HG02973 (cell line): ENCODE data around the gene WWOX.

Experiments
- ATAC-seq: cut with Tn5 transposase; IDR thresholded peaks from one replicate; pipeline ENCODE4 v1.9.1; 2021; ENCODE audit warnings: moderate library complexity; ENCODE audit not compliant: unreplicated experiment

Gene WWOX

DNA sequence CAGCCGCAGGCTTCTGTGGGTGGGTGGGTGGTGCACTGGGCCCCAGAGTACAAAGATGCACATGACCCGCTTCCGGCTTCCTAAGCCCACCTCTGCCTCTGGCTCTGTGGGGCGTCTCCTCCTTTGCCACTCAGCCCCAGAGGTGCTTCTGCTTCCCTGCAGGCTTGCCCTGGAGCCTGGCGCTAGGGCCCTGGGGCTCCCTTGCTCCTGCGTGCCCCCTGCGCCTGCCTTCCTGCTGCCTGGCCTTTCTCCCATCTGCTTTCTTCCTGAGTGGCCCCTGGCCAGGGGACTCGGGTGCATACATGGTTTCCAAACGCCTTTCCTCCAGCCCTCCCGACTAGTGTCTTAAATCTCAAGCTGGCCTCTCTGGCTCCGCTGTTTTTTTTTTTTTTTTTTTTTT, 3.4 kb downstream of the WWOX start:
- ATAC-seq = no peak

DNA sequence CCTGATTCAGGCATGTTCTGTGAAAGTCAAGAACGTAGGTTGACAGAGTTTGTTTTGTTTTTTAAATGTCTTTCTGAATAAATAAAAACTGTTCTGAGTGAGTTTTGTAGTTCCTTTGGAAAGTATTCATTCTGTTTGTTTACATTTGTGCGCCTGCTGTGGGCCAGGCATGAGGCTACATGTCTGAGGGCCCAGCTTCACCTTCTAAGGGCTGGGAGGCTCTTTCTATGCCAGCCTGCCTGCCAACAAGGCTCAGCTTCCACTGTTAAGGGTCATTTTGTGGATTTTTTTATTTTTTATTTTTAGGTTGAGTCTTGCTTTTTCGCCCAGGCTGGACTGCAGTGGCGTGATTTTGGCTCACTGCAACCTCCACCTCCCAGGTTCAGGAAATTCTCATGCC, 6.1 kb downstream of the WWOX start:
- ATAC-seq = no peak

DNA sequence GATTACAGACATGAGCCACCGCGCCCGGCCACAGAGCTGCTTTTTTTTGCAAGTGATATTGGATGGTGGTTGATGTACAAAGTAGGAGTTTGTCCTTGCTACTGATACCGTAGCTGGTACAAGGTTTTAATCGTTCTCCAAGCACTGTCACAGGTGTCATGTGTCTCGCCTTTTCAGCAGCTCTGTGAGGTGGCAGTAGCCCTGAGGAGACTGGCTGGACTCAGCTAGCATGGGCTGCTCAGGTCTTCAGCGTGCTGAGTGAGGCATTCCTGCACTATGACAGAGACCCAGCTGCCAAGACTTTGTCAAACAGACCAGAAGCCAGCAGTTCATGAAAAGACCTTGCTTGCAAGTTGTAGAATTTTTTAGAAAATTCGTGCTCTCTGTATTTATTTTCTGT, 7.2 kb downstream of the WWOX start:
- no peak for ATAC-seq

DNA sequence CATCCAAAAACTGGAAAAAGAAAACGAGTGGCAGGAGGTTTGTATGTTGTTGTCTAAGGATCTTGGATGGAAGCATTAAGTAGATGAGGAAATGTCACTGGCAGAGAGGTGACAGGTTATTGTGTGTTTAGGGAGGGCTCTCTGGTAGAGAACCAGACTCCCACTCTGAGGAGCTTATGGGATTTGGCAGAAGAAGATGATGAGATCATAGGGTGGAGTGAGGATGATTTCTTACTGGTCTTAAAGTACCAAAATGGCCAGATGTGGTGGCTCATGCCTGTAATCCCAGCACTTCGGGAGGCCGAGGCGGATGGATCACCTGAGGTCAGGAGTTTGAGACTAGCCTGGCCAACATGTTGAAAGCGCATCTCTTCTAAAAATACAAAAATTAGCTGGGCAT, 9.0 kb downstream of the WWOX start:
- ATAC-seq = no peak

DNA sequence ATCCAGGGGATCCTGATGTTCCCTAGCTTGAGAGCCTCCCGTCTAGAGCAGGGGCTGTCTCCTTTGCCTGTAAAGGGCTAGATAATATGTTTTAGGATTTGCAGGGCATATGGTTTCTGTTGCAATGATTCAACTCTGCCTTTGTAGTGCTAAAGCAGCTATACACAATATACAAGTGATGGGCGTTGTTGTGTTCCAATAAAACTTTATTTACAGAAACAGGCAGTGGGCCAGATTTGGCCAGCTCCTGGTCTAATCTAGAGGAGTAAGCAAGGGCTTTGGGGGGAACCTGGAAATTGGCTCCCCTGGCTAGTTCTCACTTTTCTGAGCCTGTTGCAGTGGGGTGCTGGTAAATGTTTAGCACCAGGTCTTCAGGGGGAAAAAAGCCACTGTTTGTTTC, 13.8 kb downstream of the WWOX start:
- ATAC-seq = no peak

DNA sequence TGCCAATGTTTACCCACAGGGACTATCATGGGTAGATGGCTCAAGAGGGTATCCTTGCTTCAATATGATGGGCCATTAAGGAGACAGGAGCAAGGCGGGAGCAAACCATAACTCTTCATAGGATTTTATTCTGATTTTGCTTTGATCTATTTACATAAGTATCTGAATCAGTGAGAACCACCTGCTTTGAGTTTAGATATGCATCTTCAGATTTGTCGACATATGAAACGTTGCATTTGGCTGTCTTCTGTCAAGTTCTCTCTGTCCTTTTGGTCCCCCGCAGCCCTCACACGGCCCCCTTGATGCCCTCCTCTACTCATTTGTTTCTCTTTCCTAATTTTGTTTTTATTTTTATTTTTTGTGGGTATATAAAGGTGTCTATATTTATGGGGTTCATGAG, 16.2 kb downstream of the WWOX start:
- ATAC-seq = no peak

DNA sequence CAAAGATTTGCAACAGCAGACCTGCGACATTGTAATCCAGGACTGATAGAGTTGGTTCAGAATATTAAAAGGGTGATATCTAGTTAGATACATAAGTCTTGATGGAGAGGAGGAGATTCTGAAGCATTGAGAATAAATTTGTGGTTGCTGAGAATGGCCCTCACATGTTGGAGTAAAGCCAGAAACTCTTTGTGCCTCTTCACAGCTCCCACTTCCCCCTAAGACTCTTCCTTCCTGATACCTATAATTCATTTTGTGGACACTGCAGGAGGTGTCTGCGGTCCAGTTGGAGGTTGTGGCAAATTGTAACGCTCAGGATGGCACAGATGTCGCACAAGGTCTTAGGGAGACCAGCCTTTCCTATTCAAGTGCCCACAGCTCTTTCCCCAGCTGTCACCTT, 17.5 kb downstream of the WWOX start:
- no peak for ATAC-seq

DNA sequence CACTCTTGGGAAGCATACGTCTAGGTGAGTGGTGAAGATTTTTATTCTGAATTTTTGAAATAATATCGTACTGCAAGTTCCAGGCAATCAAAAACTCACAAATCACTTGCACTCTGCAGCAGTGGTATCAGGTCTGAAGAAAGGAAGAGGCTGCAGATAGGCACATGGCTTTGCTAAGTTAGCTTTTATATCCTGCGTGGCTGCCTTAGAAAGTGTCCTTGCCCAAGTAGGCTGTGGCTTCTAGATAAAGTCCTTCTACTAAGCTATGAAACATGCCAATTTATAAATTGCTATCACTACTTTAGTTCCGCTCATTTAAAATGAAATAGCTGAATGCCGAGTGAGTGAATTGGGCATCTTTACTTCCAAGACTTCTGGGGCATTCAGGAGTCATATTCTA, 17.9 kb downstream of the WWOX start:
- no peak for ATAC-seq

DNA sequence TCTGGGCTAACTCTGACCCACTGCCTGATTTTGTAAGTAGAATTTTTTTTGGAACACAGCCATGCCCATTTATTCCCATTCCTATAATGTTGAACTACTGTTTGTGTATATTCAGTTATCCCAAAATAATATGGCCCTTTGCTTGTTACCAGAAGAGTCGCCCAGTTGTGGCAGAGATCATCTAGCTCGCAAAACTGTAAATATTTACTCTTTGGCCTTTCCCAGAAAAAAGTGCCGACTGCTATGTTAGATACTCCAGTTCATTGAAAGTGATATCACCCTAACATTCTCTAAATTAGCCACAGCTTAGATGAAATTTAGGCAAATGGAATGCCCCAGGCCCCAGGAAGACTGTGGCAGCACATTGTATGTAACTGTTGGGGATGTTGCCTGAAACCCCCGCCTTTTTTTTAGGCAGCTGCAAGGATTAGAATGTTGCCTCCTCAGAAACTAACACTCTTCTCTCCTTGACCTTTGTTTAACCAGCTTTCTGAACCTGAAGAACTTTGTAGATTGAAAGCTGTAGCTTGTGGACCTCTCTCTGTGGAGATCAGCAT, 19.1 kb downstream of the WWOX start:
- ATAC-seq = no peak

DNA sequence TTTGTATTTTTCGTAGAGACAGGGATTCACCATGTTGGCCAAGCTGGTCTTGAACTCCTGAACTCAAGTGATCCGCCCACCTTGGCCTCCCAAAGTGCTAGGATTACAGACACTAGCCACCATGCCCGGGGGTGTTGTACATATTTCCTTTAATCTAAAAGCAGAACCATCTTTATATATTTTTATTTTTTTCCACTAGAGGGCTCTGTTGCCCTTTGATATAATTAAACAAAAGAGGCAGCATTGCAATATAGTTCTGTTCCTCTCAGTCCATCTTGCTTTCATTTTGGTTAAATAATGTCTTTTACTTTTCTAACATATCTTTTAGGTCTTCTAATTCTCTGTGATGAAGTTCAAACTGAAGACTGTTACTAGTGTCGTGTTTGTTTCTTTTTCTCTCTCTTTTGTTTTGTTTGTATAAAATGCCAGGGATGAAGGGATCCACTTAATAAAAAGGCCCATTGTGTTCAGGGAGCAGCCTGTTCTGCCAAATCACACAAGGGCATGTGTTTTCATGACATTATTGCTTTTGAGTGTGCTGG, 23.4 kb downstream of the WWOX start:
- peak; percentile 79 for ATAC-seq

DNA sequence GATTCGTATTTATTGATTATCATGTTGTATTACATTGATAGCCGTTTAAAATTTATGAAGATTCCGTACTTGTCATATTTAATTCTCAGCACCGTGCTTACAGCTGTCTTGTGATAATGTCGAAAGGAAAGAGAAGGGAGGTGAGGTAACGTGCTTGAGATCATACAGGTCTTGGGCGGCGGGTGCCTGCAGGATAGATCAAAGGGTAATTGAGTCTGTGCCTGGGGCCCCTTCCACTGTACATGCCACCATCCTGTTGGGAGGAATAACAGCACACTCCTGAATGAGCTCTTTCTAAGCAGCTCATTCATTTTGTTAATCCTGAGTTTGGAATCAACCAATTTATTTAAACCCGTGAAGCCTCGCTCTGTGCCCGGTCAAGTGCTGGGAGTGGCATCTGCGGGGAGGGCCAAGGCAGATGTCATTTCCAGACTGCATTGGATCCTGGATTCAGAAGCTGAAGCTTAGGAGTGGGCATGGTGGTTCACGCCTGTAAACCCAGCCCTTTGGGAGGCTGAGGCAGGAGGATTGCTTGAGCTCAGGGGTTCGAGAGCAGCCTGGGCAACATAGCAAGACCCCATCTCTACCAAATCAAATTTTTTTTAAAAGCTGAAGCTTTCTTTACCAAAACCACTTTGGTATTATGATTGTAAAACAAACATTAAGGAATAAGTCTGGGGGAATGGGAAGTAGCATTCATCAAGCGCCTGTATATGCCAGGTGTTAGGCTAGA, 25.8 kb downstream of the WWOX start:
- ATAC-seq = no peak

DNA sequence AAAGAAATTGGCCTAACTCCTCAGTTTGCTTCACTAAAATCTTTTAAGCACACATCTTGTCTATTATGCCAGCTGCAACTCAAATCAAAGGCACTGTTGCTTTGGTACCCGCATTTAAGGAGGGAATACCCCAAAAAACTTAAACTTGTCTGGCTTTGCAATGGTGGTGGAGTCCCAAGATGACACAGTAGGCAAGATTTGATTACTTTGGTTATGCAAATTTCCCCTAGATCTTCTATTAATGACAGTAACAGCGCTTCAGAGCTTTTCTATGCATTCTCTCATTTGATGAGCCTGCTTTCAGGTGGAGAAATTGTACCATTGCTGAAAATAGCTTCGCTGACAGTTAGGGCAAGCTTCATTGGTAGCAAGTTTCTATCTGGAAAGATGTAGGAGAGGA, 27.2 kb downstream of the WWOX start:
- no peak for ATAC-seq

DNA sequence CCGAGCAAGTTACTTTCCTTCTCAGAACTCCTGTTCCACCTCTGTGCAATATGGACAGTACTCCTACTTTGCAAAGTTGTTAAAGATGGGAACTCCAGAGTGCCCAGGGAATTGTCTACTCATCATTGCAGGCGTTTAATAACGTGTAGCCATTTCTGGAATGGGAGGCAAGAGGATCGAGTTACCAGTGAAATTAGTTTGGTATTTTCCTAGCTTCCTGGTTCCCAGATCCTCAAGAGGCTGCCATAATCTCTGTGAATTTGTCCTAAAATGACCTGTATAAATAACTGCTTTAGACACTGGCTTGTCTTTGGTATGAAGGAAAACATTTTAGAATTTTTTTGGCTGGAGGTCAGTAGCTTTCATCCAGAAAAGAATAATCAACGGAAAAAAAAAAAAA, 27.7 kb downstream of the WWOX start:
- ATAC-seq = no peak

DNA sequence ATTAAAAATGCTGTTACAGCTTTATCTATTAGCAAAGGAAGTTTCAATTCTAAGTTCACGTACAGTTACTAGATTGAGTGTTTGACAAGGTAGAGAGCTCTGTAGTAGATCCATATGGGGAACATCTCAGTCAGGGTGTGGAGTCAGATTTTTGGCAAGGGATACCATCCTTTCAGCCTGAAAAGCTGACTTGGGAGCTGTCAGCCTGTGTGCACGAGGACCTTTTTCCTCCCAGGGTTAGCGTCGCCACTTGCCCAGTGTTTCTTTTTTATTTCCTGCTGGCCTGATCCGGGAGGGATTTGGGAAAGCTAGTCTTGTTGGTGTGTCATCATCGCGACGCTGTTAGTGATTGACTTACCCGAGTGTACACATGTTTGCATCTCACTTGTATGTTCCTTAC, 29.5 kb downstream of the WWOX start:
- ATAC-seq = no peak

DNA sequence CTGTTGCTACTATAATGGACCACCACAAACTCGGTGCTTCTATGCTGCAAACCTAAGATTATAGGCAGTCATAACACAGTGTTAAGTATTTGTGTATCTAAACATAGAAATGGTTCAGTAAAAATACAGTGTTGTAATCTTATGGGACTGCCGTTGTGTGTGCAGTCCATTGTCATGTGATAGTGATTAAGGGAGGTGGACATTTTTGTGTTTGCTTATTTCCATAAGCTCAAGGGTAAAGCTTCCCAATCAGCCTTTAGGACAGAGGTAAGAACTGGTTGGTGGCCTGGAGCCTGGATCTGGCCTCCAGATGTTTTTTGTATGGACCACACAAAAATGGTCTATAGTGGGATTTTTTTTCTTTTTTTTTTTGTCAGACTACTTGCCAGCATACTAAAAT, 29.9 kb downstream of the WWOX start:
- no peak for ATAC-seq

DNA sequence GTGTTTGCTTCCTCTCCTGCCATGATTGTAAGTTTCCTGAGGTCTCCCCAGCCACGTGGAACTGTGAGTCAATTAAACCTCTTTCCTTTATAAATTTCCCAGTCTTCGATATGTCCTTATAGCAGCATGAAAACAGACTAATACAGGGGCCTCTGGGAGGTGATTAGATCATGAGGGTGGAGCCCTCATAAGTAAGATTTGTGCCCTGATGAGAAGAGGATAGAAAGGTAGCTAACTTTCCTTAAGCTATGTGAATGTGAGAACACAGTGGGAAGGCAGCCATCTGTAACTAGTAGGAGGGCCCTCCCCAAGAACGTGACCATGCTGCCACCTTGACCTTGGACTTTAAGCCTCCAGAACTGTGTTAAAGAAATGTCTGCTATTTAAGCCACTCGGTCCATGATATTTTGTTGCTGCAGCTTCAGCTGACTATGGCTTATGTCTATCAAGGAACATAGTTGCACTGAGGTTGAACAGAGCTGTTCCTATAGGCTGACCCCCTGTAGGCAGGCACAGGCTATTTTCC, 30.7 kb downstream of the WWOX start:
- no peak for ATAC-seq

DNA sequence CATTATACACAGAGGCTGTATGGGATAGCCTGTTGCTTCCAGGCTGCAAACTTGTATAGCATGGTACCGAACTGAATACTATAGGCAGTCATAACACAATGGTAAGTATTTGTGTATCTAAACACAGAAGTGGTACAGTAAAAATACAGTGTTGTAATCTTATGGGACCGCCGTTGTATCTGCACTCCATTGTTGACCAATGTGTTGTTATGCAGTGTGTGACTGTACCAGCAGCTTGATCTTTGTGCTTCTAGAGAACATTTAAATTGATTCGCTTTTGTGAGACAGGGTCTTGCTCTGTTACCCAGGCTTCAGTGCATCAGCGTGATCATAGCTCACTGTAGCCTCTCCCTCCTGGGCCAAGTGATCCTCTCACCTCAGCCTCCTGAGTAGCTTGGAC, 31.5 kb downstream of the WWOX start:
- no peak for ATAC-seq

DNA sequence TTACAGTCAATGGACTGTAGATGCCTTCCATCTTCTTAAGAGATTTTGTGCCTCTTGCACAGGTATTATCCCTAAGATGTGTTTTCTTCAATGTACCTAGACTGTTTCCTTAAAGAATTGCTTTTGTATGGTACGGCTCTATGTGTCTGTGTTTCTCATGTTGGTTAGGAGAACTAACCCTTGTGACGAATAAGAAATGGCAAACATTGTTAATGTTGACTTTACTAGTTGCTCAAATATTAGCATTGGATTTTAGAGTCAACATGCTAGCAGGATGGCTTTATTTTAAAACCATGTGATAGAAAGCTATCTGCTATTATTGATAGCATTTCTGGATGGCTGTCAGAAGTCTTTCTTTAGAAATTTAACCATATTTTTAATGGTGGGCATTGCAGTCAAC, 34.5 kb downstream of the WWOX start:
- ATAC-seq = no peak

DNA sequence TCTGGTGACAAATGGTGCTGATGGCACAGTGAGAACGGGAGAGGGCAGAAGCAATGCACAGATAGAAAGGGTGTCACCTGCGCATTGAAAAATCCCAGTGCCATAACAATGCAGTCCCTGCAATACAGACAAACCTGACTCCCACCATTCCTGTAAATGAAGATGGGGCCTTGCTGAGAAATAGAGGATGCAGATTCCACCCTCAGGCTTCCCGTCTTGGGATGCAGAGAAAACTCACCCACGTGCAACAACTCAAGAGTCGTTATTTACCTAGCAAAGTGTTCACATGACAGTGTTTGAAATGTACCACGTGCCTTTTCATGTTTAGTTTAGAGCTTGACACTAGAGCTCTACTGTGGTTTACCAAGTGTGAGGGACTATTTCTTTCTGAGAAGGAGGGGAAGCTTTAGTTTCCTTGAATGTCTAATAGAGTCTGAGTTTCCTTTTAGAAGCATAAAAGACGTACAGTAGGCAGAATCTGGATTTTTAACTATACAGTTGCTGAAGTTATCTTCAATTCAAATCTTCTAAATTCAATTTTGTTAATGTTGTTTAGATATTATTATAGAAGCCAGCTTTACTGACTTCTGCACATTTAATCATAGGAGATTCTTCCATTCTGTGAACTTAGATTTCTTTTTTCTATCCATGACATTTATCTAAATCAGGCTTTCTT, 35.6 kb downstream of the WWOX start:
- no peak for ATAC-seq

DNA sequence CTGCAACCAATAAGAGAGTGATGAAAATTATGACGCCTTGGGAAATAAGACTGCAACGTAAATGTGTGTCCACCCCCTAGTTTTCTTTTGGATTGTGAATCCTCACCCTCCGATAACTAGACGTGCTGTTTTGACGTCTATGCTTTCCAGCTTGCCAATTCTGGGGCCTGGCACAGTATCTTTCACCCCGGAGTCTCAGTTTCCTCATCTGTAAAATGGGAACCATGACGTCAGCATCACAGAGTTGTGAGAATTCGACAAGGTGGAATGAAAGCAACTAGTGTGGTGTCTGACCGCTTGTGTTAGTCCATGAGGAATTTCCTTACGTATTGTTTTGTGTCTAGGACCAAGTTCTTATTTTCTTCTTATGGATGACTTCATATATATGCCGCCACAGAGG, 37.7 kb downstream of the WWOX start:
- ATAC-seq = no peak

DNA sequence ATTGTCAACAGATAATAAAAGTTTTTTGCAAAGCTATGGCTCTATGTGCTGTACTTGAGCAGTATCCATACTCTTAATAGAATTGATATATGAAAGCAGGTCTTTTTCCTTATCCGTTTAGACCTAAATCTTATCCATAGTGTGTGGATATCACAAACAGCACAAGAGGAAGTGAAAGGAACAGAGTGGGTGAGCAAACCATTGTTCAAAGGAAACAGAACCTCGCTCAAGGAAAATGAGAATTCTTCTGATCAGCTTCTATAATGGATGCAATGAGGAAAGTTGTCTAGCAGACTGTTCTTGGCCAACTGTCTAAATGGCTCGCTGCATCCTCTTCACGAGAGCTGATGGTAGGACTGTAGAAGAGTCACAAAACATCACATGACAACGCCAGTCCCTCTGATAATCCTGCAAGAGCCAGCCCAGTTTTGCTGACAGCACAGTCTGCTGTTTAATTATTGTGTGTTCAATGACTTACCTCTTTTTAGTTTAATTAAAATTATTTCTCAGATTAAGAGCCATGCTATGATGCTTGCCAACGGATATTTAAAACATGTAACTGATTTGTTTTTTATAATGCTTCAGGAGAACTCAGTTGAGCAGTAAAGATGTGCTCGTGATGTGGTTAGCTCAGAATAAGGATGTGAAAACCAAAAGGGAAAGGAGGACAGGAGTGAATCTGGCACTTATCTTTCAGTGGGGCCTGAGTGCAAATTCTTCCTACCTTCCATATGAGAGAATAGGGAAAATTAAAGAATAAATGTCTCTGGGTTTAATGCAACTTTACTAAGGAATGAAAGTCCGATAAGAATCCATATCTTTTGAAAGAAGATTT, 38.5 kb downstream of the WWOX start:
- peak; percentile 50 for ATAC-seq
